Stimulated activated CD4-positive, alpha-beta T cell treated with anti-CD3 and anti-CD28 coated beads, Interleukin-12 subunit alpha, Interleukin-12 subunit beta, amount 100 ng/mL, for 48 hours (primary cell): ENCODE results near the gene IL17RA.

Experiments
- DNase-seq, 3 donors: peaks; one replicate each; pipeline ENCODE4 v3.0.0-alpha.2; 2020; ENCODE audit warnings: low read depth in 2 of 3, low spot score in 1 of 3

Gene IL17RA

GRCh38 chr22:17083811-17084441 lies 874 bp upstream of the IL17RA start:
- DNase-seq, result no peak

- peak in 1 of 3 donors; percentile 15 for DNase-seq
Measured at GRCh38 chr22:17085277-17086181, 729 bp downstream of the IL17RA start.

- no peak for DNase-seq
Measured at GRCh38 chr22:17086296-17086695, 1.5 kb downstream of the IL17RA start.

- DNase-seq, result no peak
Measured at GRCh38 chr22:17086788-17087497, 2.1 kb downstream of the IL17RA start.

GRCh38 chr22:17087498-17088131 lies 2.8 kb downstream of the IL17RA start:
- DNase-seq, result peak in 2 of 3 donors; percentile 45 to 54

- no peak for DNase-seq
Measured at GRCh38 chr22:17090550-17090949, 5.8 kb downstream of the IL17RA start.

- DNase-seq, result no peak
Measured at GRCh38 chr22:17091851-17092250, 7.1 kb downstream of the IL17RA start.

GRCh38 chr22:17093081-17093480 lies 8.3 kb downstream of the IL17RA start:
- DNase-seq, result no peak

- no peak for DNase-seq
Measured at GRCh38 chr22:17095538-17095937, 10.7 kb downstream of the IL17RA start.

GRCh38 chr22:17096071-17096470 lies 11.3 kb downstream of the IL17RA start:
- DNase-seq, result no peak

GRCh38 chr22:17097062-17097461 lies 12.3 kb downstream of the IL17RA start:
- DNase-seq, result no peak

GRCh38 chr22:17097701-17098100 lies 12.9 kb downstream of the IL17RA start:
- no peak for DNase-seq

GRCh38 chr22:17098379-17098819 lies 13.6 kb downstream of the IL17RA start:
- DNase-seq, result no peak

GRCh38 chr22:17100621-17101020 lies 15.8 kb downstream of the IL17RA start:
- DNase-seq, result no peak

GRCh38 chr22:17101475-17102296 lies 16.9 kb downstream of the IL17RA start:
- DNase-seq, result no peak

GRCh38 chr22:17102297-17102667 lies 17.5 kb downstream of the IL17RA start:
- DNase-seq, result no peak

- DNase-seq, result no peak
Measured at GRCh38 chr22:17103351-17103750, 18.6 kb downstream of the IL17RA start.

- no peak for DNase-seq
Measured at GRCh38 chr22:17104336-17104935, 19.6 kb downstream of the IL17RA start.

GRCh38 chr22:17105143-17106129 lies 20.6 kb downstream of the IL17RA start:
- DNase-seq, result no peak
